CD14-positive monocyte (primary cell): Measurements from ENCODE around the gene SIX1. TPM values are rescaled to one million over a fixed set of nuclear protein-coding genes. Genes with fewer than 3 reads are reported as not detected.

Source experiments
- DNase-seq, 3 donors: peaks; one replicate each; pipeline ENCODE4 v3.0.0-alpha.2; 2011 to 2022
- H2AFZ ChIP-seq: 2 replicates; pipeline ENCODE4 v1.6.0; 2012; ENCODE audit warnings: mild to moderate bottlenecking, low read depth, low read length, inconsistent platforms; ENCODE audit not compliant: insufficient read depth, poor library complexity, severe bottlenecking
- H3K27ac ChIP-seq, 2 donors: 1 replicate in 1 of 2; 2 replicates in 1 of 2; pipeline ENCODE4 v1.5.1; 2012 to 2013; ENCODE audit warnings: low read length in 2 of 2, control low read depth in 1 of 2, inconsistent platforms in 1 of 2, low read depth in 1 of 2, mild to moderate bottlenecking in 1 of 2
- H3K27me3 ChIP-seq, 2 donors: one replicate each; pipeline versions ENCODE4 v1.6.0 to v1.6.1; 2011 to 2013; ENCODE audit warnings: low read length in 2 of 2; ENCODE audit not compliant: control insufficient read depth in 2 of 2, insufficient read depth in 2 of 2
- H3K36me3 ChIP-seq, 2 donors: replicated peaks in 1 of 2; 1 replicate in 1 of 2; 2 replicates in 1 of 2; pipeline versions ENCODE4 v1.5.1 to v1.6.1; 2012 to 2013; ENCODE audit warnings: low read length in 2 of 2, control low read depth in 1 of 2, inconsistent platforms in 1 of 2, mild to moderate bottlenecking in 1 of 2; ENCODE audit not compliant: insufficient read depth in 2 of 2, control insufficient read depth in 1 of 2
- H3K4me1 ChIP-seq, 2 donors: 1 replicate in 1 of 2; 2 replicates in 1 of 2; pipeline versions ENCODE4 v1.5.1 to v1.6.1; 2012 to 2013; ENCODE audit warnings: low read length in 2 of 2, control low read depth in 1 of 2, inconsistent platforms in 1 of 2, mild to moderate bottlenecking in 1 of 2, moderate library complexity in 1 of 2; ENCODE audit not compliant: insufficient read depth in 2 of 2, control insufficient read depth in 1 of 2
- H3K4me2 ChIP-seq: replicated peaks from 2 replicates; pipeline ENCODE3; 2012; ENCODE audit warnings: low read length, moderate library complexity, mild to moderate bottlenecking; ENCODE audit not compliant: poor library complexity, severe bottlenecking; ENCODE audit errors: extremely low read depth
- H3K4me3 ChIP-seq, 3 experiments: fragments of 200-600 bp in 1 of 3; sonication (generic) in 1 of 3; replicated peaks in 1 of 3; 1 replicate in 2 of 3; 2 replicates in 1 of 3; pipeline ENCODE4 v1.5.1; 2011 to 2013; ENCODE audit warnings: low read length in 3 of 3, mild to moderate bottlenecking in 3 of 3, control low read depth in 2 of 3, low read depth in 2 of 3, inconsistent platforms in 1 of 3, moderate library complexity in 1 of 3
- H3K79me2 ChIP-seq: 2 replicates; pipeline ENCODE4 v1.6.0; 2012; ENCODE audit warnings: mild to moderate bottlenecking, control low read depth, inconsistent platforms, low read length, moderate library complexity; ENCODE audit not compliant: insufficient read depth
- H3K9ac ChIP-seq: 2 replicates; pipeline ENCODE4 v1.6.0; 2017; ENCODE audit warnings: low read length, mild to moderate bottlenecking; ENCODE audit not compliant: insufficient read depth, poor library complexity, severe bottlenecking
- H3K9me3 ChIP-seq, 2 donors: replicated peaks in 1 of 2; 1 replicate in 1 of 2; 2 replicates in 1 of 2; pipeline versions ENCODE4 v1.5.1 to v1.6.1; 2012 to 2013; ENCODE audit warnings: low read length in 2 of 2, control low read depth in 1 of 2; ENCODE audit not compliant: control insufficient read depth in 1 of 2, insufficient read depth in 1 of 2
- H4K20me1 ChIP-seq: 2 replicates; pipeline ENCODE4 v1.6.0; 2012; ENCODE audit warnings: mild to moderate bottlenecking, low read length, control low read depth, moderate library complexity; ENCODE audit not compliant: insufficient read depth
- H3K27ac Mint-ChIP-seq, 7 donors: one replicate each; pipeline ENCODE4 v1.8.0; 2020; ENCODE audit warnings: mild to moderate bottlenecking in 7 of 7, mixed read lengths in 7 of 7, moderate library complexity in 6 of 7, inconsistent platforms in 2 of 7
- H3K27me3 Mint-ChIP-seq, 3 donors: one replicate each; pipeline ENCODE4 v1.8.0; 2021 to 2022; ENCODE audit warnings: low read depth in 3 of 3, mild to moderate bottlenecking in 3 of 3, mixed read lengths in 3 of 3, moderate library complexity in 3 of 3, inconsistent platforms in 1 of 3
- H3K36me3 Mint-ChIP-seq, 2 donors: one replicate each; pipeline ENCODE4 v1.8.0; 2020; ENCODE audit warnings: mixed read lengths in 2 of 2, inconsistent platforms in 1 of 2, mild to moderate bottlenecking in 1 of 2
- H3K4me1 Mint-ChIP-seq: one replicate; pipeline ENCODE4 v1.8.0; 2020; ENCODE audit warnings: mild to moderate bottlenecking, mixed read lengths
- H3K4me3 Mint-ChIP-seq, 2 donors: one replicate each; pipeline ENCODE4 v1.8.0; 2020; ENCODE audit warnings: mild to moderate bottlenecking in 2 of 2, mixed read lengths in 2 of 2, moderate library complexity in 1 of 2
- H3K9me3 Mint-ChIP-seq, 7 donors: one replicate each; pipeline ENCODE4 v1.8.0; 2020 to 2022; ENCODE audit warnings: mixed read lengths in 7 of 7, mild to moderate bottlenecking in 6 of 7, moderate library complexity in 6 of 7, inconsistent platforms in 2 of 7
- WGBS: methylation state at CpG from one replicate; pipeline ENCODE4 v1.1.5; 2013; ENCODE audit warnings: missing lambda C conversion rate; ENCODE audit not compliant: insufficient coverage; 5-methylcytosine and 5-hydroxymethylcytosine counted together
- intact Hi-C, 2 donors: fragments of 100-400 bp; cut with micrococcal nuclease; formaldehyde crosslinking; loops; one replicate each; pipeline versions ENCODE4 v1.15.0 to v1.15.1; 2023
- polyA plus RNA-seq, 3 donors: library from polyadenylated mRNA; depleted of rRNA in 1 of 3; unstranded in 2 of 3; stranded (reverse) in 1 of 3; fragments of 300-500 nt in 2 of 3; fragments of >200 nt in 1 of 3; fragmentation: Illumina TruSeq in 2 of 3; gene quantifications; 1 replicate in 2 of 3; 2 replicates in 1 of 3; pipeline ENCODE4 v1.2.3, GENCODE V29; 2012 to 2021
- TF ChIP-seq, protein P1 (sequence below): fragments of 200-600 bp; IDR thresholded peaks from one replicate; pipeline ENCODE4 v1.8.0; 2022; ENCODE audit warnings: antibody characterized with exemption, mild to moderate bottlenecking

Gene SIX1
- polyA plus RNA-seq, 3 donors: not detected

DNA sequence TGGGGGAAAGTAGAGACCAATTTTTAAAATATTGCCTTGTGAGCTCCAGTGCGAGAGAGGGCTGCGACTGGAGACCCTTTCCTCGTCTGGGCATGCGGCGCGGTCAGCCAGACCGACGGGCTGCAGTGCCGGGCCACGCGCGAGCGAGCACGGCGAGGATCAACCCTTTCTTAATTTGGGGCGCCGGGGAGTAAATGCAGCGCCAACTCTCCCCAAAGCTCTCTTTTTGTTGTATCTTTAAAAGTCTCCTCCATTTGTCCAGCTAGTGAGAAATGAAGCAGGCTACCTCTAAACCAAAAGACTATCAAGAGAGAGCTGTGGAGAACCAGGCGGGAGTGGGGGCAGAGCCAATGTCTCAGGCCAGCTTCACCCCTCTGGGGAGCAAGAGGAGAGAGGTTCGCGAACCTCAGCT lies 1.4 kb downstream of the SIX1 start:
- 9% methylated on average over 14 of the region's 21 CpGs for WGBS
- Histone ChIP-seq H2AFZ (peak overlapping the region; percentile 60), H3K27me3 (peaks cover 87 to 100% of the 10 kb centered on the region in 2 donors), H3K27ac (no peak overlapping the region), H3K9ac (no peak overlapping the region), H3K9me3 (peaks cover 3 to 46% of the 10 kb centered on the region in 2 donors), H3K36me3 (no peaks in the 10 kb centered on the region), H4K20me1 (no peaks in the 10 kb centered on the region), H3K79me2 (no peaks in the 10 kb centered on the region), H3K4me3 (peak overlapping the region in 1 of 3 experiments; percentile 68), H3K4me2 (peak overlapping the region; percentile 75), H3K4me1 (peaks cover 28 to 37% of the 10 kb centered on the region in 2 donors)
- DNase-seq: no peak
- H3K36me3 Mint-ChIP-seq: peaks cover 6 to 19% of the 10 kb centered on the region in 2 donors
- intact Hi-C loops: no loop called here
- no peak overlapping the region for H3K27ac Mint-ChIP-seq
- peaks cover 96 to 98% (median 97%) of the 10 kb centered on the region in 3 donors for H3K27me3 Mint-ChIP-seq
- H3K4me1 Mint-ChIP-seq: peaks cover 52% of the 10 kb centered on the region
- H3K4me3 Mint-ChIP-seq: peak overlapping the region; percentile 78 to 96
- TF ChIP-seq, protein P1, sequence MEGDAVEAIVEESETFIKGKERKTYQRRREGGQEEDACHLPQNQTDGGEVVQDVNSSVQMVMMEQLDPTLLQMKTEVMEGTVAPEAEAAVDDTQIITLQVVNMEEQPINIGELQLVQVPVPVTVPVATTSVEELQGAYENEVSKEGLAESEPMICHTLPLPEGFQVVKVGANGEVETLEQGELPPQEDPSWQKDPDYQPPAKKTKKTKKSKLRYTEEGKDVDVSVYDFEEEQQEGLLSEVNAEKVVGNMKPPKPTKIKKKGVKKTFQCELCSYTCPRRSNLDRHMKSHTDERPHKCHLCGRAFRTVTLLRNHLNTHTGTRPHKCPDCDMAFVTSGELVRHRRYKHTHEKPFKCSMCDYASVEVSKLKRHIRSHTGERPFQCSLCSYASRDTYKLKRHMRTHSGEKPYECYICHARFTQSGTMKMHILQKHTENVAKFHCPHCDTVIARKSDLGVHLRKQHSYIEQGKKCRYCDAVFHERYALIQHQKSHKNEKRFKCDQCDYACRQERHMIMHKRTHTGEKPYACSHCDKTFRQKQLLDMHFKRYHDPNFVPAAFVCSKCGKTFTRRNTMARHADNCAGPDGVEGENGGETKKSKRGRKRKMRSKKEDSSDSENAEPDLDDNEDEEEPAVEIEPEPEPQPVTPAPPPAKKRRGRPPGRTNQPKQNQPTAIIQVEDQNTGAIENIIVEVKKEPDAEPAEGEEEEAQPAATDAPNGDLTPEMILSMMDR: no peak
- H3K9me3 Mint-ChIP-seq: peaks cover 0 to 37% (median 13%) of the 10 kb centered on the region in 7 donors

GRCh38 chr14:60647081-60647836 lies 2.0 kb downstream of the SIX1 start:
- H3K4me1 Mint-ChIP-seq: peaks cover 49% of the 10 kb centered on the region
- Histone ChIP-seq H4K20me1 (no peaks in the 10 kb centered on the region), H3K4me2 (peak overlapping the region; percentile 75), H3K4me1 (peaks cover 28 to 42% of the 10 kb centered on the region in 2 donors), H3K27me3 (peaks cover 84 to 100% of the 10 kb centered on the region in 2 donors), H2AFZ (peak overlapping the region; percentile 60), H3K36me3 (no peaks in the 10 kb centered on the region), H3K9ac (no peak overlapping the region), H3K4me3 (peak overlapping the region in 1 of 3 experiments; percentile 68), H3K9me3 (peaks cover 3 to 43% of the 10 kb centered on the region in 2 donors), H3K27ac (no peak overlapping the region), H3K79me2 (no peaks in the 10 kb centered on the region)
- H3K27ac Mint-ChIP-seq: no peak overlapping the region
- H3K9me3 Mint-ChIP-seq: peaks cover 0 to 40% (median 13%) of the 10 kb centered on the region in 7 donors
- TF ChIP-seq, protein P1: no peak
- H3K4me3 Mint-ChIP-seq: peak overlapping the region; percentile 78 to 96
- WGBS: 4% methylated on average over 37 of the region's 43 CpGs
- intact Hi-C loops: no loop called here
- peak; percentile 14 to 35 (median 16) for DNase-seq
- peaks cover 96 to 98% (median 97%) of the 10 kb centered on the region in 3 donors for H3K27me3 Mint-ChIP-seq
- peaks cover 6 to 19% of the 10 kb centered on the region in 2 donors for H3K36me3 Mint-ChIP-seq
